ENCODE results near the gene AMH. TPM values are rescaled to one million over a fixed set of nuclear protein-coding genes. Genes with fewer than 3 reads are reported as not detected.

Gene AMH
- polyA plus RNA-seq, 1 experiment, result 0.66 TPM

GRCh38 chr19:2259336-2259735 lies 10.2 kb downstream of the AMH start:
- ChIA-PET POLR2A (no interaction called here), CTCF (interaction anchor here (0.9 to 2.3 kb wide), 3 partner anchors 17 to 104 kb away, joined by 3 to 9 read pairs (median 4); no protein-coding TSS in a partner anchor)
- DNase-seq (ENCODE audit: low read depth), result no peak
- H3K4me3 ChIP-seq (ENCODE audit: low read depth, low read length), result no peak overlapping the region
- no peaks in the 10 kb centered on the region for H3K36me3 ChIP-seq (ENCODE audit: control insufficient read depth, insufficient read depth, low read length)
- no peak for TF ChIP-seq CTCF (IDR thresholded peaks at IDR 0.05; ENCODE audit: insufficient read depth, low read depth, low read length)
- no peaks in the 10 kb centered on the region for H3K27me3 ChIP-seq (ENCODE audit: control insufficient read depth, insufficient read depth, low read length)

GRCh38 chr19:2260341-2260805 lies 11.2 kb downstream of the AMH start:
- no peaks in the 10 kb centered on the region for H3K27me3 ChIP-seq (ENCODE audit: control insufficient read depth, insufficient read depth, low read length)
- CTCF ChIA-PET, result interaction anchor here (1.1 to 2.9 kb wide), 3 partner anchors 14 to 105 kb away, joined by 4 to 15 read pairs (median 9); no protein-coding TSS in a partner anchor
- POLR2A ChIA-PET, result interaction anchor here (0.6 kb wide), 1 partner anchor 34 kb away, joined by 8 read pairs; no protein-coding TSS in a partner anchor
- no peak for TF ChIP-seq CTCF (IDR thresholded peaks at IDR 0.05; ENCODE audit: insufficient read depth, low read depth, low read length)
- DNase-seq (ENCODE audit: low read depth), result no peak
- no peak overlapping the region for H3K4me3 ChIP-seq (ENCODE audit: low read depth, low read length)
- H3K36me3 ChIP-seq (ENCODE audit: control insufficient read depth, insufficient read depth, low read length), result no peaks in the 10 kb centered on the region

- DNase-seq (ENCODE audit: low read depth), result no peak
- H3K4me3 ChIP-seq (ENCODE audit: low read depth, low read length), result no peak overlapping the region
- no peaks in the 10 kb centered on the region for H3K36me3 ChIP-seq (ENCODE audit: control insufficient read depth, insufficient read depth, low read length)
- CTCF ChIA-PET, result interaction anchor here (0.7 to 2.9 kb wide), 11 partner anchors 9 to 331 kb away, joined by 3 to 15 read pairs (median 3); no protein-coding TSS in a partner anchor
- POLR2A ChIA-PET, result no interaction called here
- peak; percentile 68 for TF ChIP-seq CTCF (IDR thresholded peaks at IDR 0.05; ENCODE audit: insufficient read depth, low read depth, low read length)
- no peaks in the 10 kb centered on the region for H3K27me3 ChIP-seq (ENCODE audit: control insufficient read depth, insufficient read depth, low read length)
These were observed 12.5 kb downstream of the AMH start for GRCh38 chr19:2261438-2262172.

- no peak overlapping the region for H3K4me3 ChIP-seq (ENCODE audit: low read depth, low read length)
- ChIA-PET POLR2A (interaction anchor here (0.5 kb wide), 1 partner anchor 8 kb away, joined by 6 read pairs; no protein-coding TSS in a partner anchor), CTCF (interaction anchor here (0.7 kb wide), 1 partner anchor 21 kb away, joined by 5 read pairs; no protein-coding TSS in a partner anchor)
- peaks cover under 1% of the 10 kb centered on the region; the same call in 1 of the 2 replicates for H3K36me3 ChIP-seq (ENCODE audit: control insufficient read depth, insufficient read depth, low read length)
- H3K27me3 ChIP-seq (ENCODE audit: control insufficient read depth, insufficient read depth, low read length), result no peaks in the 10 kb centered on the region
- no peak for TF ChIP-seq CTCF (IDR thresholded peaks at IDR 0.05; ENCODE audit: insufficient read depth, low read depth, low read length)
- no peak for DNase-seq (ENCODE audit: low read depth)
These were observed 17.3 kb downstream of the AMH start for GRCh38 chr19:2266183-2266993.

GRCh38 chr19:2268480-2268830 lies 19.3 kb downstream of the AMH start:
- ChIA-PET POLR2A (interaction anchor here (1.0 kb wide), 1 partner anchor 9 kb away, joined by 4 read pairs; no protein-coding TSS in a partner anchor), CTCF (no interaction called here)
- H3K4me3 ChIP-seq (ENCODE audit: low read depth, low read length), result no peak overlapping the region
- H3K27me3 ChIP-seq (ENCODE audit: control insufficient read depth, insufficient read depth, low read length), result no peaks in the 10 kb centered on the region
- H3K36me3 ChIP-seq (ENCODE audit: control insufficient read depth, insufficient read depth, low read length), result peaks cover 11% of the 10 kb centered on the region
- TF ChIP-seq CTCF (IDR thresholded peaks at IDR 0.05; ENCODE audit: insufficient read depth, low read depth, low read length), result no peak
- DNase-seq (ENCODE audit: low read depth), result no peak

All from BJ (cell line).